Measurements from ENCODE around the gene TCN2.

- TF ChIP-seq CTCF (IDR thresholded peaks at IDR 0.05) = no peak
- TF ChIP-seq POLR2A (IDR thresholded peaks at IDR 0.05) = no peak
- no peak for TF ChIP-seq EP300 (IDR thresholded peaks at IDR 0.05)
Observed at GRCh38 chr22:30582051-30582450, 24.9 kb upstream of the TCN2 start.

Data from tibial nerve (tissue), 4 donors.